Islet of Langerhans (tissue), 1 donor: ENCODE measurements around the gene ZDHHC11B.
"Not testable (repeated sequence)": the region's sequence is repeated elsewhere in the genome, so short reads cannot be mapped to it uniquely, and the experiment has no call there.

ENCODE experiments used
- FAIRE-seq: peaks from one replicate; lab custom pipeline; 2011; peaks lifted over from hg19 to GRCh38; lab: Jason Lieb, UNC

The ZDHHC11B gene

GRCh38 chr5:769485-770145, 14.9 kb downstream of the ZDHHC11B start:
- not testable (repeated sequence) for FAIRE-seq

- FAIRE-seq = no peak
Observed at GRCh38 chr5:766666-767431, 17.7 kb downstream of the ZDHHC11B start.

- FAIRE-seq = no peak
Observed at GRCh38 chr5:765948-766631, 18.4 kb downstream of the ZDHHC11B start.

GRCh38 chr5:763998-764781, 20.3 kb downstream of the ZDHHC11B start:
- no peak for FAIRE-seq

GRCh38 chr5:763397-763796, 21.1 kb downstream of the ZDHHC11B start:
- no peak for FAIRE-seq

DNA sequence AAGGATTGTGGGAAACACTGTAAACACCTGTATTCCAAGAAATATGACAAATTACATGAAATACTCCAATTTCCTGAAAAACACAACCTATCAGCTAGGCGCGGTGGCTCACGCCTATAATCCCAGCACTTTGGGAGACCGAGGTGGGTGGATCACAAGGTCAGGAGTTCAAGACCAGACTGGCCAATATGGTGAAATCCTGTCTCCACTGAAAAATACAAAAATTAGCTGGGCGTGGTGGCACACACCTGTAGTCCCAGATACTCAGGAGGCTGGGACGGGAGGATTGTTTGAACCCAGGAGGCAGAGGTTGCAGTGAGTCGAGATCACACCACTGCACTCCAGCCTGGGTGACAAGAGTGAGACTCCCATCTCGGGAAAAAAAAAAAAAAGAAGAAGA, 21.5 kb downstream of the ZDHHC11B start:
- not testable (repeated sequence) for FAIRE-seq

GRCh38 chr5:761854-762710, 22.4 kb downstream of the ZDHHC11B start:
- FAIRE-seq = no peak

DNA sequence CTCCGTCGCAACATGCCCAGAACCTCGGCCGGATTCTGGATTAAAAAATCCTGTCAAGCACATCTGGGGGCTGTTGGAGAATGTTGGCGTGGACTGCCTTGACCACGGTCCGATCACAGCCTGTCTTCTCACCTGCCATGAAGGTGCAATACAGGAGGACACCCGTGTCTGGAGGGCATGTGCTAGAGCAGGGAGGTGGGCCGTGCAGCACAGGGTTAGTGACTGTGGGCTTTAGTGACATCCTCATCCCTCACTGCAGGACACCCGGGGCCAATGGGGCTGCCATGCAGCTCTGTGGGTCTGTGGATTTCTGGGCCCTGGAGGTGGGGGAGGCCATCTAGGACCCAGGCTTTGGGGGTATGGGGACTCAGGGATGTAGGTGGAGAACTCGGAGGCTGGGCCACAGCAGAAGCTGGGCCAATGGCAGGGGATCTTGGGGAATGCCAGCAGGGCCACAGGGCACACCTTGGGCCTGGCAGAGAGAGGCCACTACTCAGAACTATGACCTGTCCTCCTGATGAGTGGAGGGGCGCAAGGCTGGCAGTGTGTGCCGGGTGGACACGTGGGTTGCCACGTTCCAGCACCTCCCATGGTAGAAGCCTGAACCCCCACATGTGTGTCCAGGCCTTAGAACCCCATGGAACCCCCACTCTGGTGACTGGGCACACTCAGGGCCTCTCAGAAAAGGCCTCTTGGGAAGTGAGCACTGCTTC, 23.3 kb downstream of the ZDHHC11B start:
- FAIRE-seq = no peak

- FAIRE-seq = no peak
Observed at GRCh38 chr5:760363-761058, 24.0 kb downstream of the ZDHHC11B start.

DNA sequence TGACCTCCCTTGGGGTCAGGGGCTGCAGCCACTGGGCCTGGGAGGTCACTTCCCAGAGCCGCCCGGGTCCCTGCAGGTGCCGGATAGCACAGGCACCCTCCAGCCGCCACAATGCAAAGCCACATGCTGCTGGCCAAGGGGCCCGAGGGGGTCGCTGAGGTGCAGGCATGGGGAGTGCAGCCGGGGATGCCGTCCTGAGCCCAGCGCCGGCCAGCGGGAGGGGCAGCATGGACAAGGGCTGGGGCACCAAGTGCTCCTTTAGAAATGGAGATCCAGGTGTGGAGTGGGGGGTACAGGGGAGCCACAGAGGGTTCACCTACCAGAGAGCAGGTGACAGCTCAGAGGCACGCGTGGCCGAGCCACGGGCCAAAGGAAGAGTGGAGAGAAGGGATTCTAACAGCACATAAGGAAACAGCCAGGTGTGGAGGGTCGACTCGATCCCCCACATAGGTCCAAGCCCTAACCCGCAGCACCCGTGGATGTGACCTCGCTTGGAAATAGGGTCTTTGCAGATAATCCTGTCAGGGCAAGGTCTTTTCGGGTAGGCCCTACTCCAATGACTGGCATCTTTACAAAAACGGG, 24.7 kb downstream of the ZDHHC11B start:
- no peak for FAIRE-seq

DNA sequence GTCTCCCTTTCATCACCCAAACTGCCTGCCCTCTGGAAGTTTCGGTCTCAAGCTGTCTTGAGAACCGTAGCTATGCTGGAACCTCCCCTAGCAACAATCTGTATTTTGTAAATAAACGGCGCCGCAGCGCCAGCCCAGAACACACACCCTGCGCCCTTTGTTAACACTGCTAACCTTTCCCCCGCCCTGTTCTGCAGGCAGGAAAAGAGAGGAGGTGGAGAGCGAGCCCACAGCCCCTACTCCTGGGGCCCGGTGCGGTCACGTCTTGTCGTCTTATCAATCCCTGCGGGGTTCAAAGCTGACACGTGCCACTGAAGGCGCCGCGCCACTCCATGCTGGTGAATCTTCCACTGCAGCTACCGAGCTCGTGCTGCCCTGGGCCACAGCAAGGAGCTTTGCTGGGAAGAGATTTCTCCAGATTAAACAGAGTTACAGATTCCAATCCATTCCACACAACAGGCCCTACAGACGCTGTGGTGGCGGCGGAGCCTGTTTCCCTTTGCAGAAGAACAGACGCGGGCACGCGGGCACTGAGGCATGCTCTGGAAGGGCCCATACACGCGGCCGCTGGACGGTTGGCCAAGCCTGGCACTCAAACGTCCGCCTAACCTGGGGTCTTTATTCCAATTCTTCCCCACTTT, 25.3 kb downstream of the ZDHHC11B start:
- FAIRE-seq = no peak

- no peak for FAIRE-seq
Observed at GRCh38 chr5:758698-759053, 25.9 kb downstream of the ZDHHC11B start.

DNA sequence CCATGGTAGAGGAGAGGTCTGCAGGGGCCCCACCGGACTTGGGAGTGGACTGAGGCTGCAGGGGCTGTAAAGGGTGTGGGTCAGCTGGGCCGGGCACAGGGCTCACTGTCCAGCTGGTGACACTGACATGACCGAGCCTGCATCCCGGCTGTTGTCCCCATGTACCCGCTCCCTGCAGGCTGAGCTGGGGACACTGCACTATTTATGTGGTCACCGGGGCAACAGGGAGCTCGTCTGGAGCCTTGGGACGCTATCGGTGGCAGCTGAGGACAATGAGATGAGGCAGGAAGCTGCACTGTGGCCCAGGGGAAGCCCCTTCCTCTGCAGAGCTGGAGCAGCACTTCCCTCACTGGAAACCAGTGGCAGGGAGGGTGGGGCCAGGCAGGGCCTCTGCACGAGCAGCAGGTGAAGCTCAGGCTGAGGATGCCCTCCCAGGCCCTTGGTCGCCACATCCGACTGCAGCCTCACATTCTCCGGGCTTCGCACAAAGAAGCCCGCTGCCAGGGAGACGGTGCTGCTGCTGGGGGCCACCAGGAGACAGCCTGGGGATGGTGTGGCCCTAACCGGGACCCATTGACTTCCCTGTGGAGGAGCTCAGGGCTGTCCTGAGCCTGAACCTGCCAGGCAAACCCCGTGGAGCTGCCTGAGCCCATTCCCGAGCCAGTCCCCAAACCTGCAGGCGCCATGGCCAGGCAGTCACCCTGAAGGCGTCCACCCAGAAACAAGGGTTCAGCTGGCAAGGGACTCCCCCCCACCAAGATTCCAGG, 26.4 kb downstream of the ZDHHC11B start:
- FAIRE-seq = no peak

DNA sequence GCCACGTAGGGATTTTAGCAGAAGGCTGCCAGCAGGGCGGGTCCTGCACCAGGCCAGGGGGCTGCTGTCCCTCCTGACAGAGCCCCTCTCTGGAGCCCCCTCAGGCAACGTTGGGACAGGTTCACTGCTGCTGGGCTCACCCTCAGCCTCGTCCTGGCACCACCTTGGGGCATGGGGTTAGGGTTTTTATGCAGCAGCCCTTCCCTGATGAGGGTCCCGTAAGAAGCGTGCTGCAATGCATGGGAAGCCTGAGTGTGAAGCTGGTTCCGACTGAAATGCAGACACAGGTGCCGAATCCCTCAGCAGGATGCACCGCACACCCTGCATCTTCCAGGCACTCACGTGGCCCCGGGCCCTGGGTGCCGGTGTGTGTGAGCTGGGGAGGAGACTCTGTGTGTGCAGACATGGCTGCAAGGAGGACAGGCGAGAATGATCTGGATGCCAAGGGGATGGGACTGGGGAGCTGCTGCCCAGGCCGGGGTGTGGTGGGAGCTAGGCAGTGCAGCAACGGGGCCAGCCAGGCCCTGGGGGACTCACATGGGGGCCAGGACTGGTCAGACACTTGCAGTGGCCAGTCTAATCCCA, 27.1 kb downstream of the ZDHHC11B start:
- no peak for FAIRE-seq

DNA sequence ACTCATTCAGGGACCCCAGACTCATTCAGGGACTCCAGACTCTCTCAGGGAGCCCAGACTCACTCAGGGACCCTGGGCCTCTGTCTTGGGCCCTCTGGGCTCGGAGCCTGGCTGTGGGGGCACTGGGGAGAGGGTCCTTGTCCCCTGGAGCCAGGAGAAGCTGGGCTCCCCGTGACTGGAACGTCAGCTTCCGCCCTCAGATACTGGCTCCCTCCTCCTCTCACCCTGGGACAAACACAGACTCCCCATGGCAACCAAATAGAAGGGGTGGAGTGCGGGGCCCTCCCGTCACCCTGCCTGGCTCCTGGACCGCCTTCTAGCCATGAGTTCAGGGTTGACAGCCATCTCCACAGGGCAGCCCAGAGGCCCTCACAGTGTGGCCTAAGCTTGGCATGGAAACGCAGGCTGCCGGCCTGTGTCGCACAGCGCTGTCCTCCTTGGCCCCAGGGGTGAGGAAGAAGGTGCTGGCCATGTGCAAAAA, 27.6 kb downstream of the ZDHHC11B start:
- FAIRE-seq = no peak

DNA sequence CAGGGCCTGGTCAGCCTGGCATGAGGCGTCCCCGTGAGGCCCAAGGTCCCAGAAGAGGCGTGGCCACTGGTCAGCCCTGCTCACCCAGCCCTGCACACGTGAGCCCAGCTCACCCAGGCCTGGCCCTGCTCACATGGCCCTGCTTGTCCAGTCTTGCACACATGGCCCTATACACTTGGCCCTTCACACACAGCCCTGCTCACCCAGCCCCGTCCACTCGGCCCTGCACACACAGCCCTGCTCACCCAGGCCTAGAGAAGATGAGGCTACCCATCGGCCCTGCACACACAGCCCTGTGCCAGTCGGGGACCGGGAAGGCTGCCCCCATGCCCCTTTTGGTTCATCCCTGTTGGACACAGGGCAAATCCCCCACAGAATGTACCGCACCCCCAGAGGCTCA, 28.4 kb downstream of the ZDHHC11B start:
- FAIRE-seq = no peak

DNA sequence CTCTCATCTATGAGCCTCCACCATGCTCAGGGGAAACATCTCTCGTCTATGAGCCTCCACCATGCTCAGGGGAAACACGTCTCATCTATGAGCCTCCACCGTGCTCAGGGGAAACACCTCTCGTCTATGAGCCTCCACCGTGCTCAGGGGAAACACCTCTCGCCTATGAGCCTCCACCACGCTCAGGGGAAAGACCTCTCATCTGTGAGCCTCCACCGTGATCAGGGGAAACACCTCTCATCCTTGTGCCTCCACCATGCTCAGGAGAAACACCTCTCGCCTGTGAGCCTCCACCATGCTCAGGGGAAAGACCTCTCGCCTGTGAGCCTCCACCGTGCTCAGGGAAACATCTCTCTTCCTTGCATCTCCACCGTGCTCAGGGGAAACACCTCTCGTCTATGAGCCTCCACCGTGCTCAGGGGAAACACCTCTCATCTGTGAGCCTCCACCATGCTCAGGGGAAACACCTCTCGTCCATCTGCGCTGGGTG, 30.3 kb downstream of the ZDHHC11B start:
- not testable (repeated sequence) for FAIRE-seq

DNA sequence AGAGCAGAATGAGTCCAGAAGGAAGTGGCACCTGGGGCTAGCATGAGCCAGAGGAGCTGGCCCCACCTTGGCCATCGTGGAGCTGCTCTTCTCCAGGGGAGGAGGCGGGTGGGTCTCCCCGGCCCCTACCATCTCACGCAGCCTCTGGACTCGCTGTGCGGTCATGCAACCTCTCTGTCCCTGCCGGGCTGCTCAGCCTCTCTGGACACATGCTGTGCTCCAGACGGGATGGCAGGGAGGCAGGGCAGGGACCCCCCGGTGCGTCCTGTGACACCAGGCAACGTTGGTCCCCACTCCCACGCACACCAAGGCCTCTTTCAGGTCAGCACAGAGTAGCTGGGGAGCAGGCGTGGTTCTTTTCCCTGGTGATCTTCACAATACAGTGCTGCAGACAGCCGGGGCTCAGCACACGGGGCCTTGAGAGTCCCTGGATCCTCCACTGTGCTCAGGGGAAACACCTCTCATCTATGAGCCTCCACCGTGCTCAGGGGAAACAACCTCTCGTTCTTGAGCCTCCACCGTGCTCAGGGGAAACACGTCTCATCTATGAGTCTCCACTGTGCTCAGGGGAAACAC, 30.9 kb downstream of the ZDHHC11B start:
- not testable (repeated sequence) for FAIRE-seq
